ENCODE data around the gene CCP110.

The CCP110 gene

DNA sequence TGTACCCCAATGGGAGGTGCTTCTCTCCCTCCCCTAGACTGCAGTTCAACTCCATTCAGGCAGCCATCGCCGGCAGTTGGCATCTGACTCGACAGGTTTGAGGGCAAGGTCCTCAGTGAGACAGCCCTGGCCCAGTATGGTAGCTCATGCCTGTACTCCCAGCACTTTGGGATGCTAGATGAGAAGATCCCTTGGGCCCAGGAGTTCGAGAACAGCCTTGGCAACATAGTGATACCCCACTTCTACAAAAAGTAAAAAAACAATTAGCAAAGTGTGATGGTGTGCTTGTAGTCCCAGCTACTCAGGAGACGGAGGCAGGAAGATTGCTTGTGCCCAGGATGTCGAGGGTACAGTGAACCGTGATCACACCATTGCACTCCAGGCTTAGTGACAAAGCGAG lies 43.8 kb downstream of the CCP110 start:
- H2AFZ ChIP-seq (ENCODE audit: low read length): no peak overlapping the region
- H3K4me3 ChIP-seq (ENCODE audit: low read length in 2 of 2): no peak overlapping the region
- no peak for DNase-seq (ENCODE audit: low spot score)
- H2BK12ac ChIP-seq (ENCODE audit: low read length): no peak overlapping the region
- no peaks in the 10 kb centered on the region for H3K79me1 ChIP-seq (ENCODE audit: low read depth, low read length)
- no peak overlapping the region for H4K8ac ChIP-seq (ENCODE audit: low read depth, low read length)
- no peak overlapping the region for H3K23ac ChIP-seq (ENCODE audit: low read depth, low read length, poor library complexity)
- WGBS, 2 donors (ENCODE audit: extremely low coverage in 2 of 2, insufficient read length in 2 of 2, insufficient replicate concordance in 1 of 2): no CpG with 5 or more reads among the region's 8 CpGs
- no peak overlapping the region for H3K14ac ChIP-seq (ENCODE audit: low read length)
- H2BK15ac ChIP-seq (ENCODE audit: low read length): no peak overlapping the region
- no peak overlapping the region for H3K4me2 ChIP-seq (ENCODE audit: insufficient read depth, low read length, poor library complexity, severe bottlenecking)
- no peaks in the 10 kb centered on the region for H3K4me1 ChIP-seq (ENCODE audit: control insufficient read depth in 2 of 2, insufficient read depth in 1 of 2, low read depth in 1 of 2, low read length in 2 of 2)
- H3K4ac ChIP-seq (ENCODE audit: low read length): no peak overlapping the region
- no peak overlapping the region for H3K9ac ChIP-seq (ENCODE audit: low read depth, low read length, poor library complexity)
- no peak overlapping the region for H2BK120ac ChIP-seq (ENCODE audit: low read depth, low read length)
- peaks cover 15 to 75% of the 10 kb centered on the region in 2 donors for H3K36me3 ChIP-seq (replicated peaks in 1 of 2; ENCODE audit: control insufficient read depth in 2 of 2, insufficient read depth in 2 of 2, low read length in 2 of 2)
- H2BK5ac ChIP-seq (ENCODE audit: low read length): no peak overlapping the region
- H3K9me3 ChIP-seq (replicated peaks in 1 of 2; ENCODE audit: control insufficient read depth in 2 of 2, insufficient read depth in 1 of 2, low read depth in 1 of 2, low read length in 2 of 2): peaks cover 0 to 3% of the 10 kb centered on the region in 2 donors
- H4K91ac ChIP-seq (ENCODE audit: low read depth, low read length, poor library complexity): no peak overlapping the region
- no peak overlapping the region for H2AK5ac ChIP-seq (ENCODE audit: low read depth, low read length)
- no peaks in the 10 kb centered on the region for H3K27me3 ChIP-seq (ENCODE audit: control insufficient read depth in 3 of 3, insufficient read depth in 3 of 3, low read depth in 1 of 3, low read length in 3 of 3)
- H3K27ac ChIP-seq (replicated peaks; ENCODE audit: low read length): no peak overlapping the region
- H3K18ac ChIP-seq (ENCODE audit: low read length): no peak overlapping the region

DNA sequence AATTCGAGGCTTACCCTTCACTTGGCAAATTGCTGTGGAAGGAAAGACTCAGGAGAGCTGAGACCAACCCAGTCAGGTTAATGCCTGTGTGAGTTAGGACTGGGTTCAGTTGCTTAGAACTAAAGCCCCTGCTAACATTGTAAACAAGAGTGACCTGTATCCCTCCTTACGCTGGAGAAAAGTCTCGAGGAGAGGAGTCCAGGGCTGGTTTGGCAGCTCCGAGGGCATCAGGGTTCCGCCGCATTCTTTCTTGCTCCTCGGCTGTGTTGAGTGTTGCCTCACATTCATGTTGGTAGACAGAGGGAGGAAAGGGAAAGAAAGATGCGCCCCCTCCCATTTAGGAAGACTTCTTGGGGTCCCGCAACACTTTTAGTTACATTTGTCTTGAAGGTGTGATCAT lies 50.3 kb downstream of the CCP110 start:
- peaks cover 19 to 91% of the 10 kb centered on the region in 2 donors for H3K36me3 ChIP-seq (replicated peaks in 1 of 2; ENCODE audit: control insufficient read depth in 2 of 2, insufficient read depth in 2 of 2, low read length in 2 of 2)
- no CpG with 5 or more reads among the region's 9 CpGs for WGBS, 2 donors (ENCODE audit: extremely low coverage in 2 of 2, insufficient read length in 2 of 2, insufficient replicate concordance in 1 of 2)
- H2BK12ac ChIP-seq (ENCODE audit: low read length): no peak overlapping the region
- no peak overlapping the region for H2BK120ac ChIP-seq (ENCODE audit: low read depth, low read length)
- no peak overlapping the region for H2AK5ac ChIP-seq (ENCODE audit: low read depth, low read length)
- H4K8ac ChIP-seq (ENCODE audit: low read depth, low read length): no peak overlapping the region
- no peak for DNase-seq (ENCODE audit: low spot score)
- H3K9ac ChIP-seq (ENCODE audit: low read depth, low read length, poor library complexity): no peak overlapping the region
- H2BK5ac ChIP-seq (ENCODE audit: low read length): no peak overlapping the region
- no peak overlapping the region for H3K23ac ChIP-seq (ENCODE audit: low read depth, low read length, poor library complexity)
- H3K4me1 ChIP-seq (ENCODE audit: control insufficient read depth in 2 of 2, insufficient read depth in 1 of 2, low read depth in 1 of 2, low read length in 2 of 2): peaks cover 0 to 2% of the 10 kb centered on the region in 2 donors
- H3K14ac ChIP-seq (ENCODE audit: low read length): no peak overlapping the region
- H3K4ac ChIP-seq (ENCODE audit: low read length): no peak overlapping the region
- no peak overlapping the region for H3K27ac ChIP-seq (replicated peaks; ENCODE audit: low read length)
- no peaks in the 10 kb centered on the region for H3K27me3 ChIP-seq (ENCODE audit: control insufficient read depth in 3 of 3, insufficient read depth in 3 of 3, low read depth in 1 of 3, low read length in 3 of 3)
- no peaks in the 10 kb centered on the region for H3K9me3 ChIP-seq (replicated peaks in 1 of 2; ENCODE audit: control insufficient read depth in 2 of 2, insufficient read depth in 1 of 2, low read depth in 1 of 2, low read length in 2 of 2)
- H4K91ac ChIP-seq (ENCODE audit: low read depth, low read length, poor library complexity): no peak overlapping the region
- H3K4me2 ChIP-seq (ENCODE audit: insufficient read depth, low read length, poor library complexity, severe bottlenecking): no peak overlapping the region
- no peak overlapping the region for H3K4me3 ChIP-seq (ENCODE audit: low read length in 2 of 2)
- no peak overlapping the region for H2BK15ac ChIP-seq (ENCODE audit: low read length)
- no peak overlapping the region for H3K18ac ChIP-seq (ENCODE audit: low read length)
- H3K79me1 ChIP-seq (ENCODE audit: low read depth, low read length): no peaks in the 10 kb centered on the region
- no peak overlapping the region for H2AFZ ChIP-seq (ENCODE audit: low read length)

DNA sequence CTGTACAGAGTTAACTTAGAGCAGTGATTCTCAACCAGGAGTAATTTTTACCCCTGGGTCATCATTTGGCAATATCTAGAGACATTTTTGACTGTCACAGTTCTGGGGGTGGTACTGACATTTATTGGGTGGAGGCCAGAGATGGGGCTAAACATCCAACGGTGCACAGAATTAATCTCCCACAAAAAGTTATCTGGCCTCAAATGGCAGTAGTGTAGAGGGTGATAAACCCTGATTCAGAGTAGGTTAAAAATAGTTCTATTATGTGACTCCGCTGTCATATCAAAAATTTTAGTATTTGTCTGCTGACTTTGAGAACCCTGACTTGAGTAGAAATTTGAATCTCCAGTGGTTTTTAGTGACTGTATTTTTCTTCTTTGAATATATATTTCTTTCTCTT lies 50.9 kb downstream of the CCP110 start:
- Histone ChIP-seq H2BK15ac (ENCODE audit: low read length) (no peak overlapping the region), H3K4me3 (ENCODE audit: low read length in 2 of 2) (no peak overlapping the region), H3K27ac (replicated peaks; ENCODE audit: low read length) (no peak overlapping the region), H4K91ac (ENCODE audit: low read depth, low read length, poor library complexity) (no peak overlapping the region), H3K4ac (ENCODE audit: low read length) (no peak overlapping the region), H3K4me2 (ENCODE audit: insufficient read depth, low read length, poor library complexity, severe bottlenecking) (no peak overlapping the region), H2AFZ (ENCODE audit: low read length) (no peak overlapping the region), H3K27me3 (ENCODE audit: control insufficient read depth in 3 of 3, insufficient read depth in 3 of 3, low read depth in 1 of 3, low read length in 3 of 3) (no peaks in the 10 kb centered on the region), H3K36me3 (replicated peaks in 1 of 2; ENCODE audit: control insufficient read depth in 2 of 2, insufficient read depth in 2 of 2, low read length in 2 of 2) (peaks cover 19 to 90% of the 10 kb centered on the region in 2 donors), H3K18ac (ENCODE audit: low read length) (no peak overlapping the region), H3K14ac (ENCODE audit: low read length) (no peak overlapping the region), H2BK5ac (ENCODE audit: low read length) (no peak overlapping the region), H2BK120ac (ENCODE audit: low read depth, low read length) (no peak overlapping the region), H3K4me1 (ENCODE audit: control insufficient read depth in 2 of 2, insufficient read depth in 1 of 2, low read depth in 1 of 2, low read length in 2 of 2) (peaks cover 0 to 4% of the 10 kb centered on the region in 2 donors), H2BK12ac (ENCODE audit: low read length) (no peak overlapping the region), H4K8ac (ENCODE audit: low read depth, low read length) (no peak overlapping the region), H3K9ac (ENCODE audit: low read depth, low read length, poor library complexity) (no peak overlapping the region), H3K23ac (ENCODE audit: low read depth, low read length, poor library complexity) (no peak overlapping the region), H3K79me1 (ENCODE audit: low read depth, low read length) (no peaks in the 10 kb centered on the region), H3K9me3 (replicated peaks in 1 of 2; ENCODE audit: control insufficient read depth in 2 of 2, insufficient read depth in 1 of 2, low read depth in 1 of 2, low read length in 2 of 2) (peaks cover 0 to 2% of the 10 kb centered on the region in 2 donors), H2AK5ac (ENCODE audit: low read depth, low read length) (no peak overlapping the region)
- WGBS, 2 donors (ENCODE audit: extremely low coverage in 2 of 2, insufficient read length in 2 of 2, insufficient replicate concordance in 1 of 2): no CpG with 5 or more reads among the region's 2 CpGs
- DNase-seq (ENCODE audit: low spot score): no peak

DNA sequence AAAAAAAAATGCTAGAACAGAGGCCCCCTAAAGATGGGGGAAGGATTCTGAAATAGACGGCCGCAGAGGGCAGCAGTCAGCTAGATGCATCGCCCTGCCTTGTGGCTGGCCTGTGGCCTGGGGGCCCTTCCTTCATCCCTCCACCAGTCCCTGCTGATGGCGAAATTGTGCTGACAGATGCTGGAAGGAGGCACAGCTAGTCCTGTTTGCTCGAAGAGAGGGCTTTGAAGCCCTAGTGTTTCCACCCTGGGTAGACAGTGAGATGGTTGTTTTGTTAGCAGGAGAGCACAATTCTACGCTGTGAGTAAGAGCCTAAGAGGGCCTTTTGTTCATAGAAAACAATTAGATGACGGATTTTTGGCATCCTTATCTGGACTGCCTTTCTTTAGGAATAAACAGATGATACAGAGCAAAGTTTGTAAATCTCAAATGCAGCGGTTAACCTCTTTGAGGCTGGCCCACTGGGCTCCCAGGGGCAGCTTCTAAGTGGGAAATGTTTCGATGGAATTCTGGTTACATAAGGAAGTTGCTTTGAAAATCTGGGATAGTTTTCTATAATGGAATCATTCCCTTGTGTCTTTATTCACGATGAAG lies 54.7 kb downstream of the CCP110 start:
- H3K27me3 ChIP-seq (ENCODE audit: control insufficient read depth in 3 of 3, insufficient read depth in 3 of 3, low read depth in 1 of 3, low read length in 3 of 3): no peaks in the 10 kb centered on the region
- no peak overlapping the region for H3K4ac ChIP-seq (ENCODE audit: low read length)
- peaks cover 19 to 93% of the 10 kb centered on the region in 2 donors for H3K36me3 ChIP-seq (replicated peaks in 1 of 2; ENCODE audit: control insufficient read depth in 2 of 2, insufficient read depth in 2 of 2, low read length in 2 of 2)
- no peak overlapping the region for H4K8ac ChIP-seq (ENCODE audit: low read depth, low read length)
- peaks cover 6 to 18% of the 10 kb centered on the region in 2 donors for H3K9me3 ChIP-seq (replicated peaks in 1 of 2; ENCODE audit: control insufficient read depth in 2 of 2, insufficient read depth in 1 of 2, low read depth in 1 of 2, low read length in 2 of 2)
- H3K27ac ChIP-seq (replicated peaks; ENCODE audit: low read length): peak overlapping the region; percentile 10
- H3K14ac ChIP-seq (ENCODE audit: low read length): no peak overlapping the region
- H2AK5ac ChIP-seq (ENCODE audit: low read depth, low read length): no peak overlapping the region
- peaks cover 0 to 4% of the 10 kb centered on the region in 2 donors for H3K4me1 ChIP-seq (ENCODE audit: control insufficient read depth in 2 of 2, insufficient read depth in 1 of 2, low read depth in 1 of 2, low read length in 2 of 2)
- no peak overlapping the region for H2BK120ac ChIP-seq (ENCODE audit: low read depth, low read length)
- H3K4me3 ChIP-seq (ENCODE audit: low read length in 2 of 2): no peak overlapping the region
- DNase-seq (ENCODE audit: low spot score): no peak
- H2BK12ac ChIP-seq (ENCODE audit: low read length): no peak overlapping the region
- H3K9ac ChIP-seq (ENCODE audit: low read depth, low read length, poor library complexity): no peak overlapping the region
- H3K23ac ChIP-seq (ENCODE audit: low read depth, low read length, poor library complexity): no peak overlapping the region
- H3K18ac ChIP-seq (ENCODE audit: low read length): no peak overlapping the region
- no peak overlapping the region for H2AFZ ChIP-seq (ENCODE audit: low read length)
- no peak overlapping the region for H4K91ac ChIP-seq (ENCODE audit: low read depth, low read length, poor library complexity)
- no peak overlapping the region for H2BK5ac ChIP-seq (ENCODE audit: low read length)
- no CpG with 5 or more reads among the region's 10 CpGs for WGBS, 2 donors (ENCODE audit: extremely low coverage in 2 of 2, insufficient read length in 2 of 2, insufficient replicate concordance in 1 of 2)
- H2BK15ac ChIP-seq (ENCODE audit: low read length): no peak overlapping the region
- H3K4me2 ChIP-seq (ENCODE audit: insufficient read depth, low read length, poor library complexity, severe bottlenecking): no peak overlapping the region
- H3K79me1 ChIP-seq (ENCODE audit: low read depth, low read length): no peaks in the 10 kb centered on the region
